ENCODE results near the gene SNX10. TPM values are rescaled to one million over a fixed set of nuclear protein-coding genes. Genes with fewer than 3 reads are reported as not detected.

SNX10 gene
- total and polyA plus RNA-seq, 2 of the 8 experiments (the other 6 are each of a cell fraction or from before 2014, with no cell fraction given): 4.4 to 9.6 TPM

- TF ChIP-seq CHD7 (IDR thresholded peaks at IDR 0.05; ENCODE audit: insufficient replicate concordance, low read length) (no peak), CTCF (IDR thresholded peaks at IDR 0.05; ENCODE audit: control extremely low read depth in 1 of 3, insufficient read depth in 1 of 3, low read depth in 1 of 3, low read length in 3 of 3) (no peak), RAD21 (IDR thresholded peaks at IDR 0.05 in 1 of 2, conservative IDR thresholded peaks at IDR 0.05 in 1 of 2; ENCODE audit: low read depth in 2 of 2, low read length in 2 of 2) (no peak), HDAC2 (IDR thresholded peaks at IDR 0.05; ENCODE audit: borderline replicate concordance in 1 of 2, low read depth in 2 of 2, low read length in 2 of 2) (no peak), SP4 (IDR thresholded peaks at IDR 0.05; ENCODE audit: low read length) (no peak), NRF1 (IDR thresholded peaks at IDR 0.05; ENCODE audit: low read depth, low read length) (no peak)
These were observed 14.4 kb downstream of the SNX10 start (continued) for GRCh38 chr7:26305869-26306665.

Measured in H1 (cell line).